Fibroblast of peridontal ligament (primary cell): ENCODE results near the gene PSMD13.
"Not testable (repeated sequence)": the region's sequence is repeated elsewhere in the genome, so short reads cannot be mapped to it uniquely, and the experiment has no call there.

Source experiments
- DNase-seq: peaks from one replicate; pipeline ENCODE4 v3.0.0-alpha.2; 2010; ENCODE audit errors: extremely low read depth

The PSMD13 gene

DNA sequence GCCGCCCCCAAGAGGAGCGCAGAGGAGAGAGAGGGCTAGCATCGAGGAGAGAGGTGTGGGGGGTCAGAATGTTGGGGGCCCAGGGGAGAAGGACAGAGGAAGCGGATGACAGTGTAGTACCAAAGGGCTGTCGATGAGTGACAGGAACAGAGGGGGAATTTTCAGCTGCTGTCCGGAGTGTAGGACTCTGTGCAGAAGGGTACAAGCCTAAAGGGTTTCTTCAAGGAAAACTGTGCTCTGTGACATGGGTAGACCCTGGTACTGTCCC is 36.1 kb downstream of the PSMD13 start:
- DNase-seq = no peak

- DNase-seq = no peak
These were observed 39.4 kb downstream of the PSMD13 start for GRCh38 chr11:276219-276618.

DNA sequence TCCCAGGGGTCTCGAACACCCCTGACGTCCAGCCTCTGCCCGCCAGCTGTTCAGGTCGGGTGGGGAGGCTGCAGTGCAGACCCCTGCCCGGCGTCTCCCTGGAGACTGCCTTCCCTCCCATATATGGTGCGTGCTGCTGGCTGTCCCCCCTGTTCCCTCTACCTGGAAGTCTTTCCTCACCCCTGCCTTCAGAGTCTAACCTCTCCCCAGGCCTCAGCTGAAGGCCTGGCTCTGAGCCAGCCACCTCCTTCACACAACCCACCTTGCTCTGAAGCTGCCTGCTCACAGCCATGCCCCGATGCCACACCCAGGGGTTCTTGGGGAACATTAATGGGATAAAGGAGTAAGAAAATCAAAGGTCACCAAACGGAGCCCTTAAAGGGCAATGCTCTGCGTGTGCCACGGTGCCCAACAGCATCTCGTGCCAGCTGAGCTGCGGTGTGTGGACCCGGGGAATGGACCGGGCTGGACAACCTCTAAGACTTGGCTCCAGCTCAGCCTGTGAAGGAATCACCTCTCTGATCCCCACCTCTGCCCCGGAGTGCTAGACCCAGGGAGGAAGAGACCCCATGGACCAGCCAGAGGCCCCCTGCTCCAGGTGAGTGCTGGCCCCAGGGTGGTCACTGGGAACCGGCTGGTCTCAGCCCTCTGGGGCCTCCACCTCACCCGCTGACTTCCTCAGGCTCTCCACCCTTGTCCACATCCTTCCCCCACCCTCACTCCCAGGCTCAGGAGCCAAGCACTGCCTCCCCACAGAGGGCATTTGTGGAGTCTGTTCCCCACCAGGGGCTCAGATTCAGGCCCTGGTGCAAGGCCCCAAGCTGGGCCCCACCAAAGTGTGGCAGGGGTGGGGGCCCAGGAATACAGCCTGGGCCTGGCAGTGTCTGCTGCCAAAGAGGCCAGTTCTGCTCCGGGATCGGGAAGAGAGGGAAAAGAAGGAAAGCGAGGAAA is 41.5 kb downstream of the PSMD13 start, which contains the start of gene NLRP6:
NLRP6 (plus strand) TSS at position 407 of the 951 bp plus-strand sequence; CDS start at position 570, 163 bp downstream.
- no peak for DNase-seq

GRCh38 chr11:279040-279965 is 42.5 kb downstream of the PSMD13 start:
- no peak for DNase-seq

- DNase-seq = no peak
These were observed 43.4 kb downstream of the PSMD13 start for GRCh38 chr11:279966-280705.

DNA sequence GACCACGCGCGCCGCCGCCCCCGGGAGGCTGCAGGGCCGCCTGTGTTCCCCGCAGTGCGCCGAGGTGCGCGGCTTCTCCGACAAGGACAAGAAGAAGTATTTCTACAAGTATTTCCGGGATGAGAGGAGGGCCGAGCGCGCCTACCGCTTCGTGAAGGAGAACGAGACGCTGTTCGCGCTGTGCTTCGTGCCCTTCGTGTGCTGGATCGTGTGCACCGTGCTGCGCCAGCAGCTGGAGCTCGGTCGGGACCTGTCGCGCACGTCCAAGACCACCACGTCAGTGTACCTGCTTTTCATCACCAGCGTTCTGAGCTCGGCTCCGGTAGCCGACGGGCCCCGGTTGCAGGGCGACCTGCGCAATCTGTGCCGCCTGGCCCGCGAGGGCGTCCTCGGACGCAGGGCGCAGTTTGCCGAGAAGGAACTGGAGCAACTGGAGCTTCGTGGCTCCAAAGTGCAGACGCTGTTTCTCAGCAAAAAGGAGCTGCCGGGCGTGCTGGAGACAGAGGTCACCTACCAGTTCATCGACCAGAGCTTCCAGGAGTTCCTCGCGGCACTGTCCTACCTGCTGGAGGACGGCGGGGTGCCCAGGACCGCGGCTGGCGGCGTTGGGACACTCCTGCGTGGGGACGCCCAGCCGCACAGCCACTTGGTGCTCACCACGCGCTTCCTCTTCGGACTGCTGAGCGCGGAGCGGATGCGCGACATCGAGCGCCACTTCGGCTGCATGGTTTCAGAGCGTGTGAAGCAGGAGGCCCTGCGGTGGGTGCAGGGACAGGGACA is 44.1 kb downstream of the PSMD13 start:
- DNase-seq = no peak

DNA sequence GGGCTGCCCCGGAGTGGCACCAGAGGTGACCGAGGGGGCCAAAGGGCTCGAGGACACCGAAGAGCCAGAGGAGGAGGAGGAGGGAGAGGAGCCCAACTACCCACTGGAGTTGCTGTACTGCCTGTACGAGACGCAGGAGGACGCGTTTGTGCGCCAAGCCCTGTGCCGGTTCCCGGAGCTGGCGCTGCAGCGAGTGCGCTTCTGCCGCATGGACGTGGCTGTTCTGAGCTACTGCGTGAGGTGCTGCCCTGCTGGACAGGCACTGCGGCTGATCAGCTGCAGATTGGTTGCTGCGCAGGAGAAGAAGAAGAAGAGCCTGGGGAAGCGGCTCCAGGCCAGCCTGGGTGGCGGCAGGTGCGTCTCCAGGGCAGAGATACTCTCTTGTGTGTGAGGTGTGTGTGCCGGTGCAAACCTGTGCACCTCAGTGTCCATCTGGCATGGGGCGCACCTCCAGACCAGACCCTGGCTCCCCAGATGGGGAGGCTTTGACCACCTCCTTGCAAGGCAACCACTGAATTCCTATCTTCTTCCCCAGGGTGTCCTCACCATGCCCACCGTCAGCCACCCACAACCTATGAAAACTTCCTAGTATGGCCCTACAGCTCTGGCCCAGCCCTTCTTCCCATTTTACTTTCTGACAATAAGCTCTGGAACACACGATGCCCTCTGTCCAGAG is 44.8 kb downstream of the PSMD13 start:
- DNase-seq = no peak

DNA sequence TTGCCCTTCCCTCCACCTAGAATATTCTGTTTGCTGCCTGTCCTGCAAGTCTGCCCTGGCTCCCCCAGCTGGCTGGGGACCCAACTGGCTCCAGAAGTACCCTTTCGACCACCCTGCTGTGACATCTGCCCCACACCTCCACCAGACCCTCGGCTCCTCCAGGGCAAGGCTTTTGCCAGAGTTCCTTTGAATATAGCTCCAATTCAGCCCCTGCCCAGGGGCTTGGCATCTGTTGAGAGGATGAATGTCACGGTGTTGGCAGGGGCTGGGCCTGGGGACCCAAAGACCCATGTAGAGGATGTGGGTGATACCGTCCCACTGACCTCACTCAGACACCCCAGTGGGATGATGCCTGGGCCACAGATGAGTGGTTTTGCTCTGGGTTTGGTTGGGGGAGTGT is 45.4 kb downstream of the PSMD13 start:
- no peak for DNase-seq

- no peak for DNase-seq
These were observed 46.0 kb downstream of the PSMD13 start for GRCh38 chr11:282630-283360.

GRCh38 chr11:283405-284104 is 46.8 kb downstream of the PSMD13 start:
- DNase-seq = no peak

DNA sequence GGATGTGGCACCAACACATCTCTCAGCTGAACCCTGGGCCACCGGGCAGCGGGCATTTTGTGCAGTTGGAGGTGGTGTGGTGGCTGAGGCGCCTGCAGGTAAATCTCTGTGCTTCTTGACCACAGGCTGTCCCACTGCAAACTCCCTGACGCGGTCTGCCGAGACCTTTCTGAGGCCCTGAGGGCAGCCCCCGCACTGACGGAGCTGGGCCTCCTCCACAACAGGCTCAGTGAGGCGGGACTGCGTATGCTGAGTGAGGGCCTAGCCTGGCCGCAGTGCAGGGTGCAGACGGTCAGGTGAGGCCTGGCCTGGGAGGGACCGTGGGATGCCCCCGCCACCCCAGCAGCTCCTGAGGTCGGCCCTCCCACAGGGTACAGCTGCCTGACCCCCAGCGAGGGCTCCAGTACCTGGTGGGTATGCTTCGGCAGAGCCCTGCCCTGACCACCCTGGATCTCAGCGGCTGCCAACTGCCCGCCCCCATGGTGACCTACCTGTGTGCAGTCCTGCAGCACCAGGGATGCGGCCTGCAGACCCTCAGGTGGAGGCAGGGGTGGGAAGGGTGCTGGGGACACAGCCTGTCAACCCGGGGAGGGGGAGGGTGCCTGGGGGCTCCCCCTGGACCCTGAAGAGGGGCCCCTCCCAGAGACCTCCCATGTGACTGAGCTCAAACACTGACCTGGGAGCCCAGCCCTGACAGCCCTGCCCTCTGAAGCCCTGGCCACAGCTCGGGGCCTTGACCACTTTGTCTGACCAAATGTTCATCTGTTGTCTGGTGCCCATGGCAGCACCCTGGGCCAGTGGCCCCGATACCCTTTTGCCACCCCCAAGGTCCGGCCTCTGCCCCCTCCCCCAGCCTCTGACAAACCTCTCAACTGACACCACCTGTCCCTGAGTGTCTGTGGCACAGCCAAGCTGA is 47.6 kb downstream of the PSMD13 start:
- DNase-seq = no peak

GRCh38 chr11:285021-285893 is 48.5 kb downstream of the PSMD13 start:
- DNase-seq = no peak

GRCh38 chr11:285894-286220 is 49.1 kb downstream of the PSMD13 start:
- DNase-seq = no peak

GRCh38 chr11:286977-287820 is 50.4 kb downstream of the PSMD13 start:
- DNase-seq = not testable (repeated sequence)

GRCh38 chr11:287821-288477 is 51.2 kb downstream of the PSMD13 start:
- no peak for DNase-seq
